B cell (primary cell): Measurements from ENCODE around the gene WBP1L. TPM values are rescaled to one million over a fixed set of nuclear protein-coding genes. Genes with fewer than 3 reads are reported as not detected.

Source experiments
- ATAC-seq: fragments of 200-7000 bp; cut with Tn5 transposase; one replicate; pipeline ENCODE4 v1.10.0; 2021; ENCODE audit warnings: low read depth, mild to moderate bottlenecking, moderate number of reproducible peaks, moderate library complexity
- CTCF ChIA-PET: fragments of 350-600 bp; sonication (Branson Sonifier 250); formaldehyde crosslinking; loops from one replicate; lab custom pipeline; 2021; ENCODE audit warnings: antibody characterized with exemption, inconsistent platforms; lab: Charles Lee
- POLR2A ChIA-PET: fragments of 350-600 bp; sonication (Branson Sonifier 250); formaldehyde crosslinking; loops from one replicate; lab custom pipeline; 2021; ENCODE audit warnings: antibody characterized with exemption; lab: Charles Lee
- DNase-seq: peaks from one replicate; pipeline ENCODE4 v3.0.0; 2013
- H2AFZ ChIP-seq: 2 replicates; pipeline ENCODE4 v1.6.1; 2012; ENCODE audit warnings: mild to moderate bottlenecking, low read depth, low read length; ENCODE audit not compliant: insufficient read depth, poor library complexity, severe bottlenecking
- H3K27ac ChIP-seq, 2 donors: 1 replicate in 1 of 2; 2 replicates in 1 of 2; pipeline ENCODE4 v1.5.1; 2012 to 2013; ENCODE audit warnings: low read length in 2 of 2, mild to moderate bottlenecking in 2 of 2, moderate library complexity in 1 of 2
- H3K27me3 ChIP-seq, 4 experiments: fragments of 200-600 bp in 1 of 4; sonication (generic) in 1 of 4; replicated peaks in 1 of 4; 1 replicate in 2 of 4; 2 replicates in 2 of 4; pipeline versions ENCODE4 v1.6.1 to v1.7.0; 2013 to 2016; ENCODE audit warnings: low read length in 3 of 4, mild to moderate bottlenecking in 2 of 4, mixed read lengths in 1 of 4, moderate library complexity in 1 of 4; ENCODE audit not compliant: insufficient read depth in 4 of 4, control insufficient read depth in 3 of 4; ENCODE audit errors: control extremely low read depth in 1 of 4
- H3K36me3 ChIP-seq, 2 experiments: replicated peaks in 1 of 2; 1 replicate in 1 of 2; 2 replicates in 1 of 2; pipeline versions ENCODE4 v1.6.1 to v1.7.1; 2013; ENCODE audit warnings: low read length in 1 of 2; ENCODE audit not compliant: insufficient read depth in 2 of 2, control insufficient read depth in 1 of 2; ENCODE audit errors: control extremely low read depth in 1 of 2, extremely low read depth in 1 of 2
- H3K4me1 ChIP-seq, 2 donors: fragments of 200-600 bp in 1 of 2; sonication (generic) in 1 of 2; 1 replicate in 1 of 2; 2 replicates in 1 of 2; pipeline versions ENCODE4 v1.5.1 to v1.6.1; 2013 to 2017; ENCODE audit warnings: low read length in 2 of 2; ENCODE audit not compliant: control insufficient read depth in 2 of 2, insufficient read depth in 2 of 2
- H3K4me2 ChIP-seq: replicated peaks from 2 replicates; pipeline ENCODE3; 2012; ENCODE audit warnings: mild to moderate bottlenecking, low read depth, low read length; ENCODE audit not compliant: poor library complexity, severe bottlenecking
- H3K4me3 ChIP-seq, 5 experiments: fragments of 200-600 bp in 1 of 5; sonication (generic) in 1 of 5; 1 replicate in 3 of 5; 2 replicates in 2 of 5; pipeline versions ENCODE4 v1.5.1 to v1.7.0; 2011 to 2016; ENCODE audit warnings: low read length in 4 of 5, mild to moderate bottlenecking in 4 of 5, low read depth in 2 of 5, control low read depth in 1 of 5, moderate library complexity in 1 of 5; ENCODE audit not compliant: insufficient read depth in 1 of 5; ENCODE audit errors: control extremely low read depth in 1 of 5, extremely low read depth in 1 of 5
- H3K79me2 ChIP-seq: fragments of 200-600 bp; sonication (generic); one replicate; pipeline ENCODE4 v1.6.0; 2016; ENCODE audit warnings: low read length; ENCODE audit not compliant: control insufficient read depth, insufficient read depth
- H3K9ac ChIP-seq: fragments of 200-600 bp; sonication (generic); 2 replicates; pipeline ENCODE4 v1.6.1; 2017; ENCODE audit warnings: mild to moderate bottlenecking, low read length, moderate library complexity
- H3K9me3 ChIP-seq, 3 donors: one replicate each; pipeline versions ENCODE4 v1.6.1 to v1.7.1; 2013; ENCODE audit warnings: low read length in 2 of 3; ENCODE audit not compliant: control insufficient read depth in 2 of 3, insufficient read depth in 1 of 3; ENCODE audit errors: control extremely low read depth in 1 of 3
- H4K20me1 ChIP-seq: 2 replicates; pipeline ENCODE4 v1.6.0; 2012; ENCODE audit warnings: mild to moderate bottlenecking, low read length; ENCODE audit not compliant: insufficient read depth, control insufficient read depth, poor library complexity, severe bottlenecking
- H3K27ac Mint-ChIP-seq: one replicate; pipeline ENCODE4 v1.8.0; 2021; ENCODE audit warnings: mixed read lengths
- H3K27me3 Mint-ChIP-seq: one replicate; pipeline ENCODE4 v1.8.0; 2021; ENCODE audit warnings: mixed read lengths
- H3K4me1 Mint-ChIP-seq: one replicate; pipeline ENCODE4 v1.8.0; 2021; ENCODE audit warnings: mixed read lengths
- H3K4me3 Mint-ChIP-seq: one replicate; pipeline ENCODE4 v1.8.0; 2021; ENCODE audit warnings: mixed read lengths
- H3K9me3 Mint-ChIP-seq: one replicate; pipeline ENCODE4 v1.8.0; 2022; ENCODE audit warnings: mixed read lengths; ENCODE audit not compliant: insufficient read depth
- EZH2 ChIP-seq: IDR thresholded peaks from 2 replicates; pipeline ENCODE4 v1.6.1; 2012; ENCODE audit warnings: borderline replicate concordance, low read depth, mild to moderate bottlenecking, moderate library complexity, low read length; ENCODE audit not compliant: insufficient read depth, poor library complexity, severe bottlenecking
- WGBS: methylation state at CpG from one replicate; pipeline ENCODE4 v1.1.5; 2013; ENCODE audit warnings: missing lambda C conversion rate; ENCODE audit not compliant: insufficient coverage; 5-methylcytosine and 5-hydroxymethylcytosine counted together
- intact Hi-C: fragments of 100-400 bp; cut with micrococcal nuclease; formaldehyde crosslinking; loops from one replicate; pipeline ENCODE4 v1.10.0; 2022
- polyA plus RNA-seq: library from polyadenylated mRNA; depleted of rRNA; stranded (reverse); fragments of >200 nt; gene quantifications from 2 replicates; pipeline ENCODE4 v1.2.3, GENCODE V29; 2012
- total RNA-seq, 2 donors: library from RNA; stranded (reverse); fragments of 120-200 nt in 1 of 2; gene quantifications; 1 replicate in 1 of 2; 2 replicates in 1 of 2; pipeline versions ENCODE4 v1.2.3 to v1.2.4, GENCODE V29; 2013 to 2022
- TF ChIP-seq, protein P1 (sequence below): fragments of 200-600 bp; IDR thresholded peaks from one replicate; pipeline ENCODE4 v1.8.0; 2022; ENCODE audit warnings: antibody characterized with exemption, mild to moderate bottlenecking

The WBP1L gene
- total and polyA plus RNA-seq, 2 donors (not counting 1 experiment from before 2014, with no cell fraction given): 14.3 to 43.2 TPM

DNA sequence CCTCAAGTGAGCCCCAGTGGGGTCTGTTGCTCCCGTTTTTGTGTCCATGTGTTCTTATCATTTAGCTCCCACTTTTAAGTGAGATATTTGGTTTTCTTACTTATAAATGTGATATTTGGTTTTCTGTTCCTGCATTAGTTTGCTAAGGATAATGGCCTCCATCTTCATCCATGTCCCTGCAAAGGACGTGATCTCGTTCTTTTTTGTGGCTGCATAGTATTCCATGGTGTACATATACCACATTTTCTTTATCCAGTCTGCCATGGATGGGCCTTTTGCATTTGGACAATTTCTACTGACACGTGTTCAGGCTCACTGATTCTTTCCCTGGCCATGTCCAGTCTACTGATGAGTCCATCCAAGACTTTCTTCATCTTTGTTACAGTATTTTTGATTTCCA lies 19.8 kb upstream of the WBP1L start:
- ChIA-PET CTCF (no interaction called here), POLR2A (no interaction called here)
- H2AFZ ChIP-seq: no peak overlapping the region
- peaks cover 0 to 25% of the 10 kb centered on the region in 2 experiments for H3K36me3 ChIP-seq
- ATAC-seq: no peak
- no peak for DNase-seq
- H3K79me2 ChIP-seq: peaks cover 26% of the 10 kb centered on the region
- no peak for TF ChIP-seq EZH2
- TF ChIP-seq, protein P1, sequence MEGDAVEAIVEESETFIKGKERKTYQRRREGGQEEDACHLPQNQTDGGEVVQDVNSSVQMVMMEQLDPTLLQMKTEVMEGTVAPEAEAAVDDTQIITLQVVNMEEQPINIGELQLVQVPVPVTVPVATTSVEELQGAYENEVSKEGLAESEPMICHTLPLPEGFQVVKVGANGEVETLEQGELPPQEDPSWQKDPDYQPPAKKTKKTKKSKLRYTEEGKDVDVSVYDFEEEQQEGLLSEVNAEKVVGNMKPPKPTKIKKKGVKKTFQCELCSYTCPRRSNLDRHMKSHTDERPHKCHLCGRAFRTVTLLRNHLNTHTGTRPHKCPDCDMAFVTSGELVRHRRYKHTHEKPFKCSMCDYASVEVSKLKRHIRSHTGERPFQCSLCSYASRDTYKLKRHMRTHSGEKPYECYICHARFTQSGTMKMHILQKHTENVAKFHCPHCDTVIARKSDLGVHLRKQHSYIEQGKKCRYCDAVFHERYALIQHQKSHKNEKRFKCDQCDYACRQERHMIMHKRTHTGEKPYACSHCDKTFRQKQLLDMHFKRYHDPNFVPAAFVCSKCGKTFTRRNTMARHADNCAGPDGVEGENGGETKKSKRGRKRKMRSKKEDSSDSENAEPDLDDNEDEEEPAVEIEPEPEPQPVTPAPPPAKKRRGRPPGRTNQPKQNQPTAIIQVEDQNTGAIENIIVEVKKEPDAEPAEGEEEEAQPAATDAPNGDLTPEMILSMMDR: no peak
- no peaks in the 10 kb centered on the region for H4K20me1 ChIP-seq
- 100% methylated on average over 3 of the region's 4 CpGs for WGBS
- Mint-ChIP-seq H3K27me3 (no peaks in the 10 kb centered on the region), H3K27ac (no peak overlapping the region), H3K4me3 (no peak overlapping the region), H3K9me3 (peaks cover 3% of the 10 kb centered on the region), H3K4me1 (no peaks in the 10 kb centered on the region)
- intact Hi-C loops: no loop called here
- H3K27ac ChIP-seq: no peak overlapping the region
- H3K4me2 ChIP-seq: no peak overlapping the region
- no peaks in the 10 kb centered on the region for H3K27me3 ChIP-seq
- no peaks in the 10 kb centered on the region for H3K9me3 ChIP-seq
- H3K4me1 ChIP-seq: no peaks in the 10 kb centered on the region
- H3K9ac ChIP-seq: no peak overlapping the region
- H3K4me3 ChIP-seq: no peak overlapping the region

DNA sequence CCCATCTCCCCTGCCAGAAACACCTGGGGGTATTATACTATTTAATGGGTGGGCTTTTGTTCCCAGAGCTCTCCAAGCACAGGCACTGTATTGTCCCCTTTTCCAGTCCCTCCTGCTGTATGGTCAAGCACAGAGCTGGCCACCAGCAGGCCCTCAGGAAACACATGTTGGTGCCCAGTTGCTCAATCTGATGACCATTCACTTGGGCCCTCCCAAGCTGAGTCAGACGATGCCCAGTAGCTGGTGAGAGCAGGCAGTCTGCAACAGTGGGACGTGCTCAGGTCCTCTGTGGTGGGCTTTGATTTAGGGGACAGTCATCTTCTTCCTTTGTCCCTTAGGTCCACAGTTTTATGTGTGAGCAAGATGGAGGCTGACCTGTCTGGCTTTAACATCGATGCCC lies 17.5 kb upstream of the WBP1L start:
- no peaks in the 10 kb centered on the region for H4K20me1 ChIP-seq
- ChIA-PET CTCF (interaction anchor here (1.1 to 2.9 kb wide), 2 partner anchors 175 to 248 kb away, joined by 5 to 14 read pairs; no protein-coding TSS in a partner anchor), POLR2A (no interaction called here)
- no peak overlapping the region for H3K4me2 ChIP-seq
- DNase-seq: no peak
- Mint-ChIP-seq H3K4me1 (no peaks in the 10 kb centered on the region), H3K4me3 (no peak overlapping the region), H3K27ac (no peak overlapping the region), H3K27me3 (no peaks in the 10 kb centered on the region), H3K9me3 (peaks cover 3% of the 10 kb centered on the region)
- WGBS: 66% methylated on average over 3 of the region's 3 CpGs
- no peak for ATAC-seq
- no peaks in the 10 kb centered on the region for H3K4me1 ChIP-seq
- no peaks in the 10 kb centered on the region for H3K27me3 ChIP-seq
- no peak overlapping the region for H3K4me3 ChIP-seq
- intact Hi-C loops: no loop called here
- peaks cover 13% of the 10 kb centered on the region for H3K79me2 ChIP-seq
- H3K9me3 ChIP-seq: no peaks in the 10 kb centered on the region
- peaks cover 0 to 31% of the 10 kb centered on the region in 2 experiments for H3K36me3 ChIP-seq
- H3K9ac ChIP-seq: no peak overlapping the region
- H2AFZ ChIP-seq: no peak overlapping the region
- H3K27ac ChIP-seq: no peak overlapping the region
- no peak for TF ChIP-seq EZH2
- TF ChIP-seq, protein P1: no peak
